Upper lobe of left lung (tissue), 6 donors: ENCODE data around the gene IPO4. TPM values are rescaled to one million over a fixed set of nuclear protein-coding genes. Genes with fewer than 3 reads are reported as not detected.
A peak's percentile ranks its signal among the peaks of the same experiment; 100 is the strongest.

Source experiments
- ATAC-seq, 2 donors: fragments of 200-7000 bp; cut with Tn5 transposase; one replicate each; pipeline ENCODE4 v1.9.1; 2022; ENCODE audit warnings: mild to moderate bottlenecking in 2 of 2, moderate library complexity in 2 of 2; ENCODE audit not compliant: low FRiP score in 2 of 2
- DNase-seq, 2 donors: peaks; one replicate each; pipeline ENCODE4 v3.0.0-alpha.2; 2019 to 2020
- H3K27ac ChIP-seq, 4 donors: fragments of 200-600 bp; sonication (generic); one replicate each; pipeline ENCODE4 v1.5.1; 2016 to 2019
- H3K27me3 ChIP-seq, 4 donors: fragments of 200-600 bp; sonication (generic); one replicate each; pipeline ENCODE4 v1.5.1; 2017 to 2019
- H3K36me3 ChIP-seq, 4 donors: fragments of 200-600 bp; sonication (generic); one replicate each; pipeline ENCODE4 v1.5.1; 2016 to 2019
- H3K4me1 ChIP-seq, 4 donors: fragments of 200-600 bp; sonication (generic); one replicate each; pipeline ENCODE4 v1.5.1; 2018 to 2019
- H3K4me3 ChIP-seq, 4 donors: fragments of 200-600 bp; sonication (generic); one replicate each; pipeline ENCODE4 v1.5.1; 2017 to 2019; ENCODE audit warnings: mild to moderate bottlenecking in 2 of 4, moderate library complexity in 1 of 4
- H3K9me3 ChIP-seq, 4 donors: fragments of 200-600 bp; sonication (generic); one replicate each; pipeline ENCODE4 v1.5.1; 2018 to 2019
- EP300 ChIP-seq, 4 donors: sonication (generic); formaldehyde crosslinking; IDR thresholded peaks; one replicate each; pipeline ENCODE4 v1.5.1; 2017; ENCODE audit warnings: antibody characterized with exemption in 4 of 4, control low read depth in 2 of 4
- POLR2A ChIP-seq, 4 donors: fragments of 450-650 bp; IDR thresholded peaks; one replicate each; pipeline ENCODE4 v1.5.1; 2016 to 2017; ENCODE audit warnings: antibody characterized with exemption in 4 of 4, mild to moderate bottlenecking in 2 of 4
- POLR2AphosphoS5 ChIP-seq, 2 donors: sonication (generic); formaldehyde crosslinking; IDR thresholded peaks; one replicate each; pipeline ENCODE4 v1.5.1; 2017; ENCODE audit warnings: antibody characterized with exemption in 2 of 2
- WGBS, 2 donors: methylation state at CpG; one replicate each; pipeline ENCODE4 v1.1.5; 2017 to 2018; 5-methylcytosine and 5-hydroxymethylcytosine counted together
- total RNA-seq, 6 donors: library from RNA; depleted of rRNA in 4 of 6; stranded (reverse); fragments of >200 nt in 4 of 6; gene quantifications; one replicate each; pipeline versions ENCODE4 v1.1.0 to v1.2.1, GENCODE V29; 2016 to 2021
- TF ChIP-seq, protein P1 (sequence below), 6 experiments: fragments of 450-650 bp in 4 of 6; fragments of 200-600 bp in 2 of 6; sonication (generic) in 2 of 6; IDR thresholded peaks; one replicate each; pipeline ENCODE4 v1.5.1; 2016 to 2019; ENCODE audit warnings: antibody characterized with exemption in 6 of 6
- donor health status: DM: no; HTN: no; CAD: no; lungs with moderate emphysema.
- donor health status: DM: no; HTN: yes; CAD: no; lungs with severe emphysema.

IPO4 gene
- total RNA-seq, 6 donors from 2014 or later = 20.8 to 50.3 (median 35.2) TPM

DNA sequence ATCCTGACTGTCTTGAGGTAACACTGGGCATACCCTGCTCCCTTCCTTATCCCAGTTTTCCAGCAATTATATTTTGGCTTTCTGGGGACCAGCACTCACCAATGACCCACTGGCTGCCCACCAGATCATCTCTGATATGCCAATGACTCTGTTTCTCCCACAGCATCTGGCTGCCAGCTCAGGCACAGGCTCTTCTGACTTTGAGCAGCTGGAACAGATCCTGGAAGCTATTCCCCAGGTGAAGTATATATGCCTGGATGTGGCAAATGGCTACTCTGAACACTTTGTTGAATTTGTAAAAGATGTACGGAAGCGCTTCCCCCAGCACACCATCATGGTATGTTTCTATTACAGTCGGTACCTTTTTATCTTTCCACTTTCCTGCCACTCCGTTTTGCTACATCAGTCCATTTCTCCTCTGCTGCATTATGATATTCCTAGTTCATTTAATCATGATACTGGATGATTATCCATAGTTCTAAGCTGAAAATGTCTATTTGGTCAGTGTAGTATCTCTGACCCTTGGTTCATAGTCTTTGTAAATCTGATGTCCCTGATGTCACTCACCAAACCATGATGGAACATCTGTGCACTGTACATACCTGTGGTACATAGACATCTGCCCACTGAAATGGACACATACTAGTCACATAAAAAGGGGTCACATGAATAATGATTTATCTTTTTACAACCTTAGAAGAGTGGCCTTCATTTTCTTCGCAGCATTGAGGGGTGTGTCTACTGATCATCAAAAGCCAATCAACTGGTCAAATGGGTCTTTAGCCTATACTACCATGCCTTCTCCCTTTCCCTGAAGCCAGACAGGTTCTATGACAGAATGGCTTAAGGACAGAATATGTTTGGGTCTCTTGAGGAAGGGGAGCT is 47.4 kb upstream of the IPO4 start:
- Histone ChIP-seq H3K9me3 (no peaks in the 10 kb centered on the region), H3K27me3 (no peaks in the 10 kb centered on the region), H3K4me1 (peaks cover 44 to 60% (median 46%) of the 10 kb centered on the region in 4 donors), H3K27ac (no peak overlapping the region), H3K4me3 (no peak overlapping the region), H3K36me3 (peaks cover 16 to 62% (median 54%) of the 10 kb centered on the region in 4 donors)
- TF ChIP-seq POLR2AphosphoS5 (IDR thresholded peaks at IDR 0.05) (no peak), POLR2A (IDR thresholded peaks at IDR 0.05) (no peak), EP300 (IDR thresholded peaks at IDR 0.05) (no peak)
- TF ChIP-seq, protein P1, sequence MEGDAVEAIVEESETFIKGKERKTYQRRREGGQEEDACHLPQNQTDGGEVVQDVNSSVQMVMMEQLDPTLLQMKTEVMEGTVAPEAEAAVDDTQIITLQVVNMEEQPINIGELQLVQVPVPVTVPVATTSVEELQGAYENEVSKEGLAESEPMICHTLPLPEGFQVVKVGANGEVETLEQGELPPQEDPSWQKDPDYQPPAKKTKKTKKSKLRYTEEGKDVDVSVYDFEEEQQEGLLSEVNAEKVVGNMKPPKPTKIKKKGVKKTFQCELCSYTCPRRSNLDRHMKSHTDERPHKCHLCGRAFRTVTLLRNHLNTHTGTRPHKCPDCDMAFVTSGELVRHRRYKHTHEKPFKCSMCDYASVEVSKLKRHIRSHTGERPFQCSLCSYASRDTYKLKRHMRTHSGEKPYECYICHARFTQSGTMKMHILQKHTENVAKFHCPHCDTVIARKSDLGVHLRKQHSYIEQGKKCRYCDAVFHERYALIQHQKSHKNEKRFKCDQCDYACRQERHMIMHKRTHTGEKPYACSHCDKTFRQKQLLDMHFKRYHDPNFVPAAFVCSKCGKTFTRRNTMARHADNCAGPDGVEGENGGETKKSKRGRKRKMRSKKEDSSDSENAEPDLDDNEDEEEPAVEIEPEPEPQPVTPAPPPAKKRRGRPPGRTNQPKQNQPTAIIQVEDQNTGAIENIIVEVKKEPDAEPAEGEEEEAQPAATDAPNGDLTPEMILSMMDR (IDR thresholded peaks at IDR 0.05) = no peak
- 90 to 92% methylated on average over 5 of the region's 5 CpGs for WGBS, 2 donors
- ATAC-seq (no peak), DNase-seq (no peak)

DNA sequence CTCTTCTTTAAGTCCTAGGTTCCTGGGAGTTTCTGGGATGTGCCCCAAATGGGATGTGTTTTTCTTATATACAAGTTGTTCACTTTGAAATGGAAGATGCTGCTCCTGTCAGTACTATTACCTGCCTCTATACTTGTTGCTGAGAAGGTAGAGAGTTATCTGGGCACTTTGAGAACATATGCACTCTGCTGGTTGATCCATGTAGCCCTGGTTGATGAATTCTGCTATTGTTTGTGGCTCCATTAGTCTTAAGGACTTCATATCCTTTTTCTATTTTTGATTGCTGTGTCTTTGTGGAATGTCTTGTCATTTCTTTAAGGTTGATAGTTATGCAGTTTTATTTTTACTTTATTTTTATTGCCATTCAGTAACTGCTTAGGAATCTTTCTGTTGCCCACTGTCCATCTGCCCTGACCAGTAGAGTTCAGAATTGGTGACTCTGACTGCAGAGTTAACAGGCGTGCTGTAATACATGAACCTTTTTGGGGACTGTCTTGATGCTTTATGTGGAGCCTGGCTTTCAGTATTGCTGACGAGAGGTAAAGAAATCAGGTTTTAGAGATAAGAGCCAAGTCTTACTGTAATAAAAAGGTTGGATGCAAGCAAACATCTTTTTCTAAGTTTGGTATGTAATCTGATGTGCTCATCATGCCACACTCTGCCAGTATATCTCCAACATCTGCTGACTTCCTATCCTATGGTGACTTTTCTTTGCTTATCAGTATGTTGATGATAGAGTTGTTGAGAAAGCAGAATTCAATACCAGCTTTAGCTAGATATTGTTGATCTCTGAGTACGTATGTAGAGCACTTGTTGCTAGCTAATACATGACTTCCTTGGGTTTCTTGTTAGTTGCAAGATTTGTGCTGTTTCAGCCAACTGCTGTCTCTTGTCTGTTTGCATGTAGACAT is 45.7 kb upstream of the IPO4 start:
- H3K27me3 ChIP-seq = no peaks in the 10 kb centered on the region
- DNase-seq = no peak
- no peaks in the 10 kb centered on the region for H3K9me3 ChIP-seq
- peak overlapping the region in 2 of 4 donors; percentile 88 to 91 for H3K27ac ChIP-seq
- peaks cover 16 to 45% (median 38%) of the 10 kb centered on the region in 4 donors for H3K36me3 ChIP-seq
- WGBS, 2 donors = 90 to 92% methylated on average over 3 of the region's 3 CpGs
- no peak for ATAC-seq
- H3K4me1 ChIP-seq = peaks cover 31 to 55% (median 34%) of the 10 kb centered on the region in 4 donors
- TF ChIP-seq, protein P1 (IDR thresholded peaks at IDR 0.05) = no peak
- TF ChIP-seq EP300 (IDR thresholded peaks at IDR 0.05) (no peak), POLR2AphosphoS5 (IDR thresholded peaks at IDR 0.05) (no peak), POLR2A (IDR thresholded peaks at IDR 0.05) (no peak)
- H3K4me3 ChIP-seq = no peak overlapping the region

DNA sequence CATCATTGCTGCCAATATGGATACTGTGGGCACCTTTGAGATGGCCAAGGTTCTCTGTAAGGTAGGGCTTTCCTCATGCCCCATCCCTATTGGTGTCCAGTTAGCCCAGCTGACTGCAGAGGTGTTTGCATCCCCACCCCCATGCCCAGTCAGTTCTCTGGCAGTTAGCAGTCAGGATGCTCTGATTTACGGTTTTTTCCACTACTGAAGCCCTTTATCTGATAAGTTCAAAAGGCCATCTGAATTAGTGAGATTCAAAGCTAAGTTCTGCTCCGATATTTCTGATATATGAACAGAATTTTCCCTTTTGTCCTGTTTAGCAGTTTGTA is 44.9 kb upstream of the IPO4 start:
- H3K4me1 ChIP-seq = peaks cover 23 to 52% (median 29%) of the 10 kb centered on the region in 4 donors
- peak overlapping the region; percentile 88 to 92 (median 91) for H3K27ac ChIP-seq
- ATAC-seq = no peak

DNA sequence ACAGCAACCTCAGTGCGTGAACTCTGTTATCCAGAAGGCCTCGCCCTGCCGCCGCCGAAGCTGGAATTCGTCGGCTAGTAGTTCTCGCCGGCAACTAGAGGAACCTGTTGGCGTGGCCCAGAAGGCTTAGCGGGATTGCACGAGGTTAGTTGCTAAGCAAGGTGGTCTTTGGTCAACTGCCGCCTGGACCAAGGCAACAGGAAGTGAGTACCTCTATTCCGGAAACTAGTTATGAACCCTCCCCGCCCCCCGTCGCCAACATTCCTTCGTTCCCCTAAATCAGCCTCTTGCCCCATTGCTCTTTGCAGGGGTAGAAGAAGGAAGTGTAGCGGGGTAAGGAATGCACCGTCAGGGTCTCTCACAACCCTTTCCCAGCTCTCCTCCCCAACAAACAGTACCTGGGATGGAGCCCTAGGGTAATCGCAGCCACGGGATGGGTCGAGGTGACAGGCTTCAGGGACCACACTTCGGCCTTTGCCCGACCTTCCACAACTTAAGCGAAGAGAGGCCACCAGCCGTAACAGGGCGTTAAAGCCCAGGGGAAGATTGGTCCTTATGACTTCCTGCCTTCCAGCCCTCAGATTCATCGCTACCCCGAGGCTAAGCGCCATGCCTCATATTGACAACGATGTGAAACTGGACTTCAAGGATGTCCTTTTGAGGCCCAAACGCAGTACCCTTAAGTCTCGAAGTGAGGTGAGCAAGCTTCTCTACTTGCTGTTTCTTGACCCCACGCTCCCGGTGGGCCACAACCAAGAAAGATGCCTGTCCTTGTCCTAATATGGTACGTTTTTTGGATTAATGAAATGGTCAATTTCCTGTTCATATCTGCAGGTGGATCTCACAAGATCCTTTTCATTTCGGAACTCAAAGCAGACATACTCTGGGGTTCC is 44.3 kb upstream of the IPO4 start, which contains the start of gene GMPR2:
Gene GMPR2 (plus strand): TSS at position 285 of the 893 bp plus-strand sequence. CDS start 325 bp downstream, at position 610.
- DNase-seq = peak; percentile 75 to 90
- Histone ChIP-seq H3K4me3 (peak within 1 kb of the TSS; percentile 71 to 90 (median 79)), H3K9me3 (no peaks in the 10 kb centered on the region), H3K4me1 (peaks cover 22 to 49% (median 29%) of the 10 kb centered on the region in 4 donors), H3K27me3 (no peaks in the 10 kb centered on the region), H3K36me3 (peaks cover 9 to 40% (median 26%) of the 10 kb centered on the region in 4 donors), H3K27ac (peak within 1 kb of the TSS; percentile 88 to 92 (median 91))
- ATAC-seq = peak; percentile 76 to 85
- 5 to 6% methylated on average over 31 to 38 of the region's 38 CpGs for WGBS, 2 donors
- TF ChIP-seq POLR2A (IDR thresholded peaks at IDR 0.05) (peak in 1 of 4 donors; percentile 56), POLR2AphosphoS5 (IDR thresholded peaks at IDR 0.05) (peak in 1 of 2 donors; percentile 56), EP300 (IDR thresholded peaks at IDR 0.05) (peak in 1 of 4 donors; percentile 11)
- TF ChIP-seq, protein P1 (IDR thresholded peaks at IDR 0.05) = peak in 1 of 6 experiments; percentile 0

More for the DNA sequence above, 44.9 kb upstream of the IPO4 start:
- Histone ChIP-seq H3K36me3 (peaks cover 15 to 40% (median 31%) of the 10 kb centered on the region in 4 donors), H3K9me3 (no peaks in the 10 kb centered on the region), H3K4me3 (peak overlapping the region; percentile 71 to 90 (median 79)), H3K27me3 (no peaks in the 10 kb centered on the region)
- DNase-seq = no peak
- TF ChIP-seq EP300 (IDR thresholded peaks at IDR 0.05) (no peak), POLR2A (IDR thresholded peaks at IDR 0.05) (no peak), POLR2AphosphoS5 (IDR thresholded peaks at IDR 0.05) (no peak)
- TF ChIP-seq, protein P1 (IDR thresholded peaks at IDR 0.05) = no peak
- WGBS, 2 donors = 65 to 74% methylated on average over 2 of the region's 2 CpGs
